ENCODE results near the gene USP17L18. TPM values are rescaled to one million over a fixed set of nuclear protein-coding genes. Genes with fewer than 3 reads are reported as not detected.
"Not testable (repeated sequence)": the region's sequence is repeated elsewhere in the genome, so short reads cannot be mapped to it uniquely, and the experiment has no call there.

The USP17L18 gene, protein sequence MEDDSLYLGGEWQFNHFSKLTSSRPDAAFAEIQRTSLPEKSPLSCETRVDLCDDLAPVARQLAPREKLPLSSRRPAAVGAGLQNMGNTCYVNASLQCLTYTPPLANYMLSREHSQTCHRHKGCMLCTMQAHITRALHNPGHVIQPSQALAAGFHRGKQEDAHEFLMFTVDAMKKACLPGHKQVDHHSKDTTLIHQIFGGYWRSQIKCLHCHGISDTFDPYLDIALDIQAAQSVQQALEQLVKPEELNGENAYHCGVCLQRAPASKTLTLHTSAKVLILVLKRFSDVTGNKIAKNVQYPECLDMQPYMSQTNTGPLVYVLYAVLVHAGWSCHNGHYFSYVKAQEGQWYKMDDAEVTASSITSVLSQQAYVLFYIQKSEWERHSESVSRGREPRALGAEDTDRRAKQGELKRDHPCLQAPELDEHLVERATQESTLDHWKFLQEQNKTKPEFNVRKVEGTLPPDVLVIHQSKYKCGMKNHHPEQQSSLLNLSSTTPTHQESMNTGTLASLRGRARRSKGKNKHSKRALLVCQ
- not detected for polyA plus RNA-seq (2012; ENCODE audit: insufficient read depth, insufficient read length)

DNA sequence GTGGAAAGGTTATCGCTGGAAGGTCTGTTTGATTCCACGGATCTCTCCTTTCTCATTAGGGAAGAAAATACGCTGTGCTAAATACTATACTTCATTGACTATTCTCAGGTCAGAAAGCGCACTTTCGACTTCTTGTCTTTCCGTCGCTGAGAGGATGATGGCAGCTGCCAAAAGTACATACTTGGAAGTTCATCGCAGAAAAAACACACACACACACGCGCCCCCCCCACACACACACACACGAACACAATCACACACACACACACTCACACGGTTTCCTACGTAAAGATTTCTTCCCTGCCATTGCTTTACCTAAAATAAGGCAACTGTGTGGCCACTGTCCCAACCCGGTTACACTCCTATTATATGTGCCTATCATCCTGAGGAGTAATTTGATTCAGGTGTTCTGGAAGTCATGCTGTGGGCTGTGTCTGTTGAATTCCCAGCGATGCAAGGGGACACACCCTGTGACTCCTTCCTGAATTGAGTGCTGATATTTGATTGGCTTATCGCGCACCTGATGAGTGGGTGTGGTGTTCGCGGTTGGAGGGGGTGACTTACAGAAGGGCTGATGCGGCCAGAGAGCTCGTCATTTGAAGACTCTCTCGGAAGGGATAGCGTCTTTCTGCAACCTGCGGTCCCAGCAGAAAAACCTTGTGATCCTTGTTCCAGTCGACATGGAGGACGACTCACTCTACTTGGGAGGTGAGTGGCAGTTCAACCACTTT lies at the start of gene USP17L18:
Gene USP17L18, plus strand, starts transcription at position 678 of the 728 bp plus-strand sequence. Its CDS starts 0 bp downstream, at position 678.
- DNase-seq (ENCODE audit: low read depth, low spot score); H3K4me3 ChIP-seq (ENCODE audit: low read length): not testable (repeated sequence)

DNA sequence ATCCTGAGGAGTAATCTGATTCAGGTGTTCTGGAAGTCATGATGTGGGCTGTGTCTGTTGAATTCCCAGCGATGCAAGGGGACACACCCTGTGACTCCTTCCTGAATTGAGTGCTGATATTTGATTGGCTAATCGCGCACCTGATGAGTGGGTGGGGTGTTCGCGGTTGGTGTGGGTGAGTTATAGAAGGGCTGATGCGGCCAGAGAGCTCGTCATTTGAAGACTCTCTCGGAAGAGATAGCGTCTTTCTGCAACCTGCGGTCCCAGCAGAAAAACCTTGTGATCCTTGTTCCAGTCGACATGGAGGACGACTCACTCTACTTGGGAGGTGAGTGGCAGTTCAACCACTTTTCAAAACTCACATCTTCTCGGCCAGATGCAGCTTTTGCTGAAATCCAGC lies 38.1 kb upstream of the USP17L18 start, which contains the start of gene USP17L10:
Gene USP17L10, plus strand, starts transcription at position 301 of the 400 bp plus-strand sequence. Its CDS starts 0 bp downstream, at position 301.
- not testable (repeated sequence) for H3K4me3 ChIP-seq (ENCODE audit: low read length); DNase-seq (ENCODE audit: low read depth, low spot score)

DNA sequence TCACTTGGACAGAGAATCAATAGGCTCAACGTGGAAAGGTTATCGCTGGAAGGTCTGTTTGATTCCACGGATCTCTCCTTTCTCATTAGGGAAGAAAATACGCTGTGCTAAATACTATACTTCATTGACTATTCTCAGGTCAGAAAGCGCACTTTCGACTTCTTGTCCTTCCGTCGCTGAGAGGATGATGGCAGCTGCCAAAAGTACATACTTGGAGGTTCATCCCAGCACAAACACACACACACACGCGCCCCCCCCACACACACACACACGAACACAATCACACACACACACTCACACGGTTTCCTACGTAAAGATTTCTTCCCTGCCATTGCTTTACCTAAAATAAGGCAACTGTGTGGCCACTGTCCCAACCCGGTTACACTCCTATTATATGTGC lies 33.7 kb upstream of the USP17L18 start:
- DNase-seq (ENCODE audit: low read depth, low spot score); H3K4me3 ChIP-seq (ENCODE audit: low read length): not testable (repeated sequence)

DNA sequence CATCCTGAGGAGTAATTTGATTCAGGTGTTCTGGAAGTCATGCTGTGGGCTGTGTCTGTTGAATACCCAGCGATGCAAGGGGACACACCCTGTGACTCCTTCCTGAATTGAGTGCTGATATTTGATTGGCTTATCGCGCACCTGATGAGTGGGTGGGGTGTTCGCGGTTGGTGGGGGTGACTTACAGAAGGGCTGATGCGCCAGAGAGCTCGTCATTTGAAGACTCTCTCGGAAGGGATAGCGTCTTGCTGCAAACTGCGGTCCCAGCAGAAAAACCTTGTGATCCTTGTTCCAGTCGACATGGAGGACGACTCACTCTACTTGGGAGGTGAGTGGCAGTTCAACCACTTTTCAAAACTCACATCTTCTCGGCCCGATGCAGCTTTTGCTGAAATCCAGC lies 33.3 kb upstream of the USP17L18 start, which contains the start of gene USP17L11:
Gene USP17L11, plus strand, starts transcription at position 301 of the 400 bp plus-strand sequence. Its CDS starts 0 bp downstream, at position 301.
- H3K4me3 ChIP-seq (ENCODE audit: low read length); DNase-seq (ENCODE audit: low read depth, low spot score): not testable (repeated sequence)

DNA sequence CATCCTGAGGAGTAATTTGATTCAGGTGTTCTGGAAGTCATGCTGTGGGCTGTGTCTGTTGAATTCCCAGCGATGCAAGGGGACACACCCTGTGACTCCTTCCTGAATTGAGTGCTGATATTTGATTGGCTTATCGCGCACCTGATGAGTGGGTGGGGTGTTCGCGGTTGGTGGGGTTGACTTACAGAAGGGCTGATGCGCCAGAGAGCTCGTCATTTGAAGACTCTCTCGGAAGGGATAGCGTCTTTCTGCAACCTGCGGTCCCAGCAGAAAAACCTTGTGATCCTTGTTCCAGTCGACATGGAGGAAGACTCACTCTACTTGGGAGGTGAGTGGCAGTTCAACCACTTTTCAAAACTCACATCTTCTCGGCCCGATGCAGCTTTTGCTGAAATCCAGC lies 28.6 kb upstream of the USP17L18 start, which contains the start of gene USP17L12:
Gene USP17L12, plus strand, starts transcription at position 301 of the 400 bp plus-strand sequence. Its CDS starts 0 bp downstream, at position 301.
- not testable (repeated sequence) for DNase-seq (ENCODE audit: low read depth, low spot score); H3K4me3 ChIP-seq (ENCODE audit: low read length)

DNA sequence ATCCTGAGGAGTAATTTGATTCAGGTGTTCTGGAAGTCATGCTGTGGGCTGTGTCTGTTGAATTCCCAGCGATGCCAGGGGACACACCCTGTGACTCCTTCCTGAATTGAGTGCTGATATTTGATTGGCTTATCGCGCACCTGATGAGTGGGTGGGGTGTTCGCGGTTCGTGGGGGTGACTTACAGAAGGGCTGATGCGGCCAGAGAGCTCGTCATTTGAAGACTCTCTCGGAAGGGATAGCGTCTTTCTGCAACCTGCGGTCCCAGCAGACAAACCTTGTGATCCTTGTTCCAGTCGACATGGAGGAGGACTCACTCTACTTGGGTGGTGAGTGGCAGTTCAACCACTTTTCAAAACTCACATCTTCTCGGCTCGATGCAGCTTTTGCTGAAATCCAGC lies 23.8 kb upstream of the USP17L18 start, which contains the start of gene USP17L13:
Gene USP17L13, plus strand, starts transcription at position 301 of the 400 bp plus-strand sequence. Its CDS starts 0 bp downstream, at position 301.
- not testable (repeated sequence) for DNase-seq (ENCODE audit: low read depth, low spot score); H3K4me3 ChIP-seq (ENCODE audit: low read length)

DNA sequence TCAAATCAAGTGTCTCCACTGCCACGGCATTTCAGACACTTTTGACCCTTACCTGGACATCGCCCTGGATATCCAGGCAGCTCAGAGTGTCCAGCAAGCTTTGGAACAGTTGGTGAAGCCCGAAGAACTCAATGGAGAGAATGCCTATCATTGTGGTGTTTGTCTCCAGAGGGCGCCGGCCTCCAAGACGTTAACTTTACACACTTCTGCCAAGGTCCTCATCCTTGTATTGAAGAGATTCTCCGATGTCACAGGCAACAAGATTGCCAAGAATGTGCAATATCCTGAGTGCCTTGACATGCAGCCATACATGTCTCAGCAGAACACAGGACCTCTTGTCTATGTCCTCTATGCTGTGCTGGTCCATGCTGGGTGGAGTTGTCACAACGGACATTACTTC lies 18.2 kb upstream of the USP17L18 start:
- H3K4me3 ChIP-seq (ENCODE audit: low read length); DNase-seq (ENCODE audit: low read depth, low spot score): not testable (repeated sequence)

DNA sequence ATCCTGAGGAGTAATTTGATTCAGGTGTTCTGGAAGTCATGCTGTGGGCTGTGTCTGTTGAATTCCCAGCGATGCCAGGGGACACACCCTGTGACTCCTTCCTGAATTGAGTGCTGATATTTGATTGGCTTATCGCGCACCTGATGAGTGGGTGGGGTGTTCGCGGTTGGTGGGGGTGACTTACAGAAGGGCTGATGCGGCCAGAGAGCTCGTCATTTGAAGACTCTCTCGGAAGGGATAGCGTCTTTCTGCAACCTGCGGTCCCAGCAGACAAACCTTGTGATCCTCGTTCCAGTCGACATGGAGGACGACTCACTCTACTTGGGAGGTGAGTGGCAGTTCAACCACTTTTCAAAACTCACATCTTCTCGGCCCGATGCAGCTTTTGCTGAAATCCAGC lies 14.3 kb upstream of the USP17L18 start, which contains the start of gene USP17L15:
Gene USP17L15, plus strand, starts transcription at position 301 of the 400 bp plus-strand sequence. Its CDS starts 0 bp downstream, at position 301.
- not testable (repeated sequence) for H3K4me3 ChIP-seq (ENCODE audit: low read length); DNase-seq (ENCODE audit: low read depth, low spot score)

DNA sequence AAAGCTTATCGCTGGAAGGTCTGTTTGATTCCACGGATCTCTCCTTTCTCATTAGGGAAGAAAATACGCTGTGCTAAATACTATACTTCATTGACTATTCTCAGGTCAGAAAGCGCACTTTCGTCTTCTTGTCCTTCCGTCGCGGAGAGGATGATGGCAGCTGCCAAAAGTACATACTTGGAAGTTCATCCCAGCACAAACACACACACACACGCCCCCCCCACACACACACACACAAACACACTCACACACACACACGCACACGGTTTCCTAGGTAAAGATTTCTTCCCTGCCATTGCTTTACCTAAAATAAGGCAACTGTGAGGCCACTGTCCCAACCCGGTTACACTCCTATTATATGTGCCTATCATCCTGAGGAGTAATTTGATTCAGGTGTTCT lies 10.0 kb upstream of the USP17L18 start:
- DNase-seq (ENCODE audit: low read depth, low spot score); H3K4me3 ChIP-seq (ENCODE audit: low read length): not testable (repeated sequence)

DNA sequence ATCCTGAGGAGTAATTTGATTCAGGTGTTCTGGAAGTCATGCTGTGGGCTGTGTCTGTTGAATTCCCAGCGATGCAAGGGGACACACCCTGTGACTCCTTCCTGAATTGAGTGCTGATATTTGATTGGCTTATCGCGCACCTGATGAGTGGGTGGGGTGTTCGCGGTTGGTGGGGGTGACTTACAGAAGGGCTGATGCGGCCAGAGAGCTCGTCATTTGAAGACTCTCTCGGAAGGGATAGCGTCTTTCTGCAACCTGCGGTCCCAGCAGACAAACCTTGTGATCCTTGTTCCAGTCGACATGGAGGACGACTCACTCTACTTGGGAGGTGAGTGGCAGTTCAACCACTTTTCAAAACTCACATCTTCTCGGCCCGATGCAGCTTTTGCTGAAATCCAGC lies 4.9 kb upstream of the USP17L18 start, which contains the start of gene USP17L17:
Gene USP17L17, plus strand, starts transcription at position 301 of the 400 bp plus-strand sequence. Its CDS starts 0 bp downstream, at position 301.
- DNase-seq (ENCODE audit: low read depth, low spot score); H3K4me3 ChIP-seq (ENCODE audit: low read length): not testable (repeated sequence)

DNA sequence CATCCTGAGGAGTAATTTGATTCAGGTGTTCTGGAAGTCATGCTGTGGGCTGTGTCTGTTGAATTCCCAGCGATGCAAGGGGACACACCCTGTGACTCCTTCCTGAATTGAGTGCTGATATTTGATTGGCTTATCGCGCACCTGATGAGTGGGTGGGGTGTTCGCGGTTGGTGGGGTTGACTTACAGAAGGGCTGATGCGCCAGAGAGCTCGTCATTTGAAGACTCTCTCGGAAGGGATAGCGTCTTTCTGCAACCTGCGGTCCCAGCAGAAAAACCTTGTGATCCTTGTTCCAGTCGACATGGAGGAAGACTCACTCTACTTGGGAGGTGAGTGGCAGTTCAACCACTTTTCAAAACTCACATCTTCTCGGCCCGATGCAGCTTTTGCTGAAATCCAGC lies 4.6 kb downstream of the USP17L18 start, which contains the start of gene USP17L19:
Gene USP17L19, plus strand, starts transcription at position 301 of the 400 bp plus-strand sequence. Its CDS starts 0 bp downstream, at position 301.
- not testable (repeated sequence) for H3K4me3 ChIP-seq (ENCODE audit: low read length); DNase-seq (ENCODE audit: low read depth, low spot score)

DNA sequence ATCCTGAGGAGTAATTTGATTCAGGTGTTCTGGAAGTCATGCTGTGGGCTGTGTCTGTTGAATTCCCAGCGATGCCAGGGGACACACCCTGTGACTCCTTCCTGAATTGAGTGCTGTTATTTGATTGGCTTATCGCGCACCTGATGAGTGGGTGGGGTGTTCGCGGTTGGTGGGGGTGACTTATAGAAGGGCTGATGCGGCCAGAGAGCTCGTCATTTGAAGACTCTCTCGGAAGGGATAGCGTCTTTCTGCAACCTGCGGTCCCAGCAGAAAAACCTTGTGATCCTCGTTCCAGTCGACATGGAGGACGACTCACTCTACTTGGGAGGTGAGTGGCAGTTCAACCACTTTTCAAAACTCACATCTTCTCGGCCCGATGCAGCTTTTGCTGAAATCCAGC lies 9.4 kb downstream of the USP17L18 start, which contains the start of gene USP17L20:
Gene USP17L20, plus strand, starts transcription at position 301 of the 400 bp plus-strand sequence. Its CDS starts 0 bp downstream, at position 301.
- DNase-seq (ENCODE audit: low read depth, low spot score); H3K4me3 ChIP-seq (ENCODE audit: low read length): not testable (repeated sequence)

DNA sequence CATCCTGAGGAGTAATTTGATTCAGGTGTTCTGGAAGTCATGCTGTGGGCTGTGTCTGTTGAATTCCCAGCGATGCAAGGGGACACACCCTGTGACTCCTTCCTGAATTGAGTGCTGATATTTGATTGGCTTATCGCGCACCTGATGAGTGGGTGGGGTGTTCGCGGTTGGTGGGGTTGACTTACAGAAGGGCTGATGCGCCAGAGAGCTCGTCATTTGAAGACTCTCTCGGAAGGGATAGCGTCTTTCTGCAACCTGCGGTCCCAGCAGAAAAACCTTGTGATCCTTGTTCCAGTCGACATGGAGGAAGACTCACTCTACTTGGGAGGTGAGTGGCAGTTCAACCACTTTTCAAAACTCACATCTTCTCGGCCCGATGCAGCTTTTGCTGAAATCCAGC lies 14.1 kb downstream of the USP17L18 start, which contains the start of gene USP17L21:
Gene USP17L21, plus strand, starts transcription at position 301 of the 400 bp plus-strand sequence. Its CDS starts 0 bp downstream, at position 301.
- not testable (repeated sequence) for H3K4me3 ChIP-seq (ENCODE audit: low read length); DNase-seq (ENCODE audit: low read depth, low spot score)

DNA sequence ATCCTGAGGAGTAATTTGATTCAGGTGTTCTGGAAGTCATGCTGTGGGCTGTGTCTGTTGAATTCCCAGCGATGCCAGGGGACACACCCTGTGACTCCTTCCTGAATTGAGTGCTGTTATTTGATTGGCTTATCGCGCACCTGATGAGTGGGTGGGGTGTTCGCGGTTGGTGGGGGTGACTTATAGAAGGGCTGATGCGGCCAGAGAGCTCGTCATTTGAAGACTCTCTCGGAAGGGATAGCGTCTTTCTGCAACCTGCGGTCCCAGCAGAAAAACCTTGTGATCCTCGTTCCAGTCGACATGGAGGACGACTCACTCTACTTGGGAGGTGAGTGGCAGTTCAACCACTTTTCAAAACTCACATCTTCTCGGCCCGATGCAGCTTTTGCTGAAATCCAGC lies 18.9 kb downstream of the USP17L18 start, which contains the start of gene USP17L22:
Gene USP17L22, plus strand, starts transcription at position 301 of the 400 bp plus-strand sequence. Its CDS starts 0 bp downstream, at position 301.
- not testable (repeated sequence) for H3K4me3 ChIP-seq (ENCODE audit: low read length); DNase-seq (ENCODE audit: low read depth, low spot score)

DNA sequence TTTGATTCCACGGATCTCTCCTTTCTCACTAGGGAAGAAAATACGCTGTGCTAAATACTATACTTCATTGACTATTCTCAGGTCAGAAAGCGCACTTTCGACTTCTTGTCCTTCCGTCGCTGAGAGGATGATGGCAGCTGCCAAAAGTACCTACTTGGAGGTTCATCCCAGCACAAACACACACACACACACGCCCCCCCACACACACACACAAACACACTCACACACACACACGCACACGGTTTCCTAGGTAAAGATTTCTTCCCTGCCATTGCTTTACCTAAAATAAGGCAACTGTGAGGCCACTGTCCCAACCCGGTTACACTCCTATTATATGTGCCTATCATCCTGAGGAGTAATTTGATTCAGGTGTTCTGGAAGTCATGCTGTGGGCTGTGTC lies 23.3 kb downstream of the USP17L18 start:
- not testable (repeated sequence) for H3K4me3 ChIP-seq (ENCODE audit: low read length); DNase-seq (ENCODE audit: low read depth, low spot score)
